GM21786 (cell line): ENCODE measurements around the gene TPR.

Source experiments
- ATAC-seq: cut with Tn5 transposase; IDR thresholded peaks from one replicate; pipeline ENCODE4 v1.9.1; 2021; ENCODE audit not compliant: unreplicated experiment

The TPR gene

GRCh38 chr1:186330758-186331157 lies 44.3 kb downstream of the TPR start:
- ATAC-seq = no peak

- no peak for ATAC-seq
Measured at GRCh38 chr1:186327331-186327730, 47.7 kb downstream of the TPR start.

GRCh38 chr1:186326009-186326408 lies 49.0 kb downstream of the TPR start:
- no peak for ATAC-seq

- no peak for ATAC-seq
Measured at GRCh38 chr1:186325239-186325638, 49.8 kb downstream of the TPR start.

DNA sequence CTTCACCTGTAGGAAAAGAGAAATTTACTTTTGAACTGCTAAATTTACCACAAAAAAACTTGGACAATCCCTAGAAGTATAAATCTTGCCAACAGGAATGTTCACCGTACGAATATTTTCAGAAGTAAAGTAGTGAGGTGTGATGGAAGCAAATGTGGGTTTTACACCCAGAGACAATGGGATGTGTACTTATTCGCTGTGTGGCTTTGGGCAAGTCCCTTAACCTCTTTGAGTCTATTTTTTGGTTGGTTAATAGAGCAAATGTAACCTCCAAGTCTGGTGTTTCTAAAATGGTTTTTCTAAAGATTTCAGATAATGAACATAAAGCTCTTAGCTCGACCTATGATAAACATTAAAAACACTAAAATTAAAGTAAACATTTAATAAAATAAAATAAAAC lies 51.2 kb downstream of the TPR start:
- ATAC-seq = no peak

DNA sequence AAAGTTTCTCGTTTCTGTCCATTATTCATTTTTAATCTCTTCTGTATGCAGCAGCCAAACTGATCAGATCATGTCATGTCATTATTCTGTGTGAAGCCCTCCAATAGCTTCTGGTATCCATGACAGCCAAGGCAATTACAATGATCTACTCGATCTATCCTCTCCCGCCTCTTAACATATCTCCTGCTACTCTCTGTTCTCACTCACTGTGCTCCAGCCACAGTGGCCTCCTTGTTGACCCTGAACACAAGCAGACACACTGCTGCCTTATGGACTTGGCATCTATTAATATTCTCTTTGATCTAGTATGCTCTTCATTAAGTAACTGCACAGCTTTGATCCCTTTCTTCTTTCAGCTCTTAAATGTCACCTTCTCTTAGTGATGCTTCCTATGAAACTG lies 59.5 kb downstream of the TPR start:
- no peak for ATAC-seq

GRCh38 chr1:186311375-186312051 lies 63.5 kb downstream of the TPR start:
- ATAC-seq = no peak

DNA sequence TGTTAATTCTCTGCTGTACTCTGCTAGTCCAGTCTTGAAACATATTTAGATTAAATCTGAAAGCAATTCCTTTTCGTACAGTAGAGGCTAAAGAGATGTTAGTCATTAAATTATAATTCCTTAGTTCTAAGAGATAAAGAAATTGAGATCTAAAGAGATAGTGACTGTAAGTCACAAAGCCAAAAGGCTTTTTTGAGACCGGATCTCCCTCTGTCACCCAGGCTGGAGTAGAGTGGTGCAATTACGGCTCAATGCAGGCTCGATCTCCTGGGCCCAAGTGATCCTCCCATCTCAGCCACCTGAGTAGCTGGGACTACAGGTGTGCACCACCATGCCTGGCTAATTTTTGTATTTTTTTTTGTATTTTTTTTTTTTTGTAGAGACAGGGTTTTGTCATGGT lies 64.7 kb downstream of the TPR start:
- no peak for ATAC-seq

GRCh38 chr1:186308264-186309060 lies 66.6 kb downstream of the TPR start:
- no peak for ATAC-seq

- no peak for ATAC-seq
Measured at GRCh38 chr1:186307445-186307844, 67.6 kb downstream of the TPR start.

DNA sequence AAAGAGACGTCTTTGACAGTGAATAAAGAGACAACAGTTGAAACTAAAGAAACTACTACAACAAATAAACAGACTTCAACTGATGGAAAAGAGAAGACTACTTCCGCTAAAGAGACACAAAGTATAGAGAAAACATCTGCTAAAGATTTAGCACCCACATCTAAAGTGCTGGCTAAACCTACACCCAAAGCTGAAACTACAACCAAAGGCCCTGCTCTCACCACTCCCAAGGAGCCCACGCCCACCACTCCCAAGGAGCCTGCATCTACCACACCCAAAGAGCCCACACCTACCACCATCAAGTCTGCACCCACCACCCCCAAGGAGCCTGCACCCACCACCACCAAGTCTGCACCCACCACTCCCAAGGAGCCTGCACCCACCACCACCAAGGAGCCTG lies 68.5 kb downstream of the TPR start:
- no peak for ATAC-seq

- ATAC-seq = peak; percentile 72
Measured at GRCh38 chr1:186304982-186305949, 69.8 kb downstream of the TPR start.

DNA sequence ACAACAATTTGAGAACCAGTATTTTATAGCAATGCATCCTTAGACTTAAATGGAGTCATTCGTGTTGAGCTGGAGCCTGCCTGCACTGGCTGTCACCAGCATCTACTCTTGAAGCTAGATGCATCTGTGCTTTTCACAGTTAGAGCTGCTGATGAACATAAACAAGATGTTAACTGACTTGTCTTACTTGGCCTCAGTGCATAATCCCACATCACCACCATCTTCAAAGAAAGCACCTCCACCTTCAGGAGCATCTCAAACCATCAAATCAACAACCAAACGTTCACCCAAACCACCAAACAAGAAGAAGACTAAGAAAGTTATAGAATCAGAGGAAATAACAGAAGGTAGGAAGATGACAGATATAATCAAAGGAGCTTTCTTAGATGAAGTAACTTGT lies 71.1 kb downstream of the TPR start:
- no peak for ATAC-seq

GRCh38 chr1:186302381-186302920 lies 72.6 kb downstream of the TPR start:
- no peak for ATAC-seq

GRCh38 chr1:186301448-186301847 lies 73.6 kb downstream of the TPR start:
- ATAC-seq = no peak

DNA sequence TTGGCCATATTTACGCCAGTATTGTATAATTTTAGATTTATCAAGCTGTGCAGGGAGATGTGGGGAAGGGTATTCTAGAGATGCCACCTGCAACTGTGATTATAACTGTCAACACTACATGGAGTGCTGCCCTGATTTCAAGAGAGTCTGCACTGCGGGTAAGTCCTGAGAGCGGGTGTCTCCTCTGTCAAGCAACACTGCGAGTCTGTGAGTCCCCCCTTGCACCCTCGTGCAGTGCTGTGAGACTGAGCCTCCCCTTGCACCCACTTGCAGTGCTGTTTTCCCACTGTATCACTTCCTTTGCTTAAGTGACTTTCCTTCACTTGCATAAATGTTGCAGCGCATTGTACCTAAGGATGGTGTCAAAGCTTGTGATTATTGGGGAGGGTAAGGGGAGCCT lies 75.0 kb downstream of the TPR start:
- ATAC-seq = no peak

DNA sequence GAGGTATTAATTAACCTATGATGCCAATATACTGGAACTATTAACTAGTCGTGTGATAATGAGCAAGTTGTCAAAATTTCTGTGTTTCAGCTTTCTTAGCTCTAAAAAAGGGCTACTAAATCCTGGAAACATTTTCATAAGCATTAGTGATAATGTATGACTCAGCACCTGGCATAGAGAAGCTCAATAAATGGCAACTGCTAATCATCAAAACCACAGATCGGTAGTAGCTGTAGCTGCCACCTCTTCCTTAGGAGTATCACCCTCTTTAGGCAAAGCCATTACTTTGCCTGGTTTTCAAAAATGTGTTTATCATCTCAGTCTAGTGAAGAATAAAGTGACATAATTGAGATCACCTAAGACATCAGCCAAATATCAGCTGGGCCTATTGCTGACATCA lies 75.5 kb downstream of the TPR start:
- ATAC-seq = no peak

- ATAC-seq = no peak
Measured at GRCh38 chr1:186298851-186299250, 76.2 kb downstream of the TPR start.

- ATAC-seq = no peak
Measured at GRCh38 chr1:186297439-186298045, 77.5 kb downstream of the TPR start.

DNA sequence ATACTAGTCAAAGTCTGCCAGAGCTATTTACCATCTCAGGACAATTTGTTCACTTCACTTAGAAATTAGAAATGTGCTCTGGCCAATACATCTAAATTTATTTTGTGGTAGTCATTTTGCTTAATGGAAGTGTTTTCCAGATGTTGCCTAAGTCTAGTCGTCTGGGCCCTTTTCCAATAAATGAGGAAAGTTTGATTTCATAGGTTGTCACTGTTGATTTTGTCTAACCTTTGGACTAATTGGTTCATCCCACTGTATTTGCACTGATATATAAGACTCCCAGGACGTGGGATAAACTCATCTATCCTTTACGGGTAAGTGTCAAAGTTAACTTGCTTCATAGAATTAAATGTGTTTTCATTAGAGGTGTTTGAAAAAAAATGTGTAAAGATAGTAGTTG lies 79.1 kb downstream of the TPR start, which contains the start of gene PRG4:
Gene PRG4 (plus strand): TSS at position 300 of the 400 bp plus-strand sequence.
- no peak for ATAC-seq

- no peak for ATAC-seq
Measured at GRCh38 chr1:186292875-186293274, 82.2 kb downstream of the TPR start.
